Progenitor cell of endocrine pancreas (in vitro differentiated cells): Measurements from ENCODE around the gene DNAJC13. TPM values are rescaled to one million over a fixed set of nuclear protein-coding genes. Genes with fewer than 3 reads are reported as not detected.

Experiments
- DNase-seq: peaks from one replicate; pipeline ENCODE4 v3.0.0; 2021; ENCODE audit warnings: low spot score; ENCODE audit not compliant: unreplicated experiment
- H3K27ac Mint-ChIP-seq: 2 replicates; pipeline ENCODE4 v1.8.0; 2021; ENCODE audit warnings: mild to moderate bottlenecking, moderate library complexity, mixed read lengths
- H3K27me3 Mint-ChIP-seq: 2 replicates; pipeline ENCODE4 v1.8.0; 2021; ENCODE audit warnings: mixed read lengths
- H3K36me3 Mint-ChIP-seq: 2 replicates; pipeline ENCODE4 v1.8.0; 2022; ENCODE audit warnings: mixed read lengths; ENCODE audit not compliant: insufficient read depth
- H3K4me1 Mint-ChIP-seq: 2 replicates; pipeline ENCODE4 v1.8.0; 2021; ENCODE audit warnings: low read depth, mixed read lengths
- H3K4me3 Mint-ChIP-seq: 2 replicates; pipeline ENCODE4 v1.8.0; 2021; ENCODE audit warnings: low read depth, mild to moderate bottlenecking, moderate library complexity, mixed read lengths
- H3K9me3 Mint-ChIP-seq: 2 replicates; pipeline ENCODE4 v1.8.0; 2021; ENCODE audit warnings: low read depth, mixed read lengths
- total RNA-seq: library from RNA; stranded (reverse); gene quantifications from 2 replicates; pipeline ENCODE4 v1.2.1, GENCODE V29; 2021
- TF ChIP-seq, protein P1 (sequence below): fragments of 200-600 bp; sonication (generic); IDR thresholded peaks from one replicate; pipeline ENCODE4 v1.5.0; 2021; ENCODE audit warnings: antibody characterized with exemption, mild to moderate bottlenecking; ENCODE audit not compliant: unreplicated experiment

DNAJC13 gene
- total RNA-seq, 1 donor from 2014 or later: 37.3 TPM

DNA sequence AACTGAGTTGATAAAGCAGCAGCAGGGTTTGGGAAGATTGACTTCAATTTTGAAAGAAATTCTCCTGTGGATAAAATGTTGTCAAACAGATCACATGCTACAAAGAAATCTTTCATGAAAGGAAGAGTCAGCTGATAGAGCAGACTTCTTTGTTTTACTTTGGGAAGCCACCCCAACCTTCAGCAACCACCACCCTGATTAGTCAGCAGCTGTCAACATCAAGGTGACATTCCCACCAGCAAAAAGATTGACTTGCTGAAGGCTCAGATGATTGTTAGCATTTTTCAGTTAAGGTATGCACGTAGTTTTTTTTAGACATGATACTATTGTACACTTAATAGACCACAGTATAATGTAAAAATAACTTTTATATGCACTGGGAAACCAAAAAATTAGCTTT lies 92.2 kb downstream of the DNAJC13 start:
- Mint-ChIP-seq H3K27me3 (no peaks in the 10 kb centered on the region), H3K36me3 (peaks cover 29% of the 10 kb centered on the region), H3K4me3 (no peak overlapping the region), H3K4me1 (peaks cover 7% of the 10 kb centered on the region), H3K27ac (no peak overlapping the region), H3K9me3 (no peaks in the 10 kb centered on the region)
- no peak for DNase-seq
- TF ChIP-seq, protein P1, sequence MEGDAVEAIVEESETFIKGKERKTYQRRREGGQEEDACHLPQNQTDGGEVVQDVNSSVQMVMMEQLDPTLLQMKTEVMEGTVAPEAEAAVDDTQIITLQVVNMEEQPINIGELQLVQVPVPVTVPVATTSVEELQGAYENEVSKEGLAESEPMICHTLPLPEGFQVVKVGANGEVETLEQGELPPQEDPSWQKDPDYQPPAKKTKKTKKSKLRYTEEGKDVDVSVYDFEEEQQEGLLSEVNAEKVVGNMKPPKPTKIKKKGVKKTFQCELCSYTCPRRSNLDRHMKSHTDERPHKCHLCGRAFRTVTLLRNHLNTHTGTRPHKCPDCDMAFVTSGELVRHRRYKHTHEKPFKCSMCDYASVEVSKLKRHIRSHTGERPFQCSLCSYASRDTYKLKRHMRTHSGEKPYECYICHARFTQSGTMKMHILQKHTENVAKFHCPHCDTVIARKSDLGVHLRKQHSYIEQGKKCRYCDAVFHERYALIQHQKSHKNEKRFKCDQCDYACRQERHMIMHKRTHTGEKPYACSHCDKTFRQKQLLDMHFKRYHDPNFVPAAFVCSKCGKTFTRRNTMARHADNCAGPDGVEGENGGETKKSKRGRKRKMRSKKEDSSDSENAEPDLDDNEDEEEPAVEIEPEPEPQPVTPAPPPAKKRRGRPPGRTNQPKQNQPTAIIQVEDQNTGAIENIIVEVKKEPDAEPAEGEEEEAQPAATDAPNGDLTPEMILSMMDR: no peak

DNA sequence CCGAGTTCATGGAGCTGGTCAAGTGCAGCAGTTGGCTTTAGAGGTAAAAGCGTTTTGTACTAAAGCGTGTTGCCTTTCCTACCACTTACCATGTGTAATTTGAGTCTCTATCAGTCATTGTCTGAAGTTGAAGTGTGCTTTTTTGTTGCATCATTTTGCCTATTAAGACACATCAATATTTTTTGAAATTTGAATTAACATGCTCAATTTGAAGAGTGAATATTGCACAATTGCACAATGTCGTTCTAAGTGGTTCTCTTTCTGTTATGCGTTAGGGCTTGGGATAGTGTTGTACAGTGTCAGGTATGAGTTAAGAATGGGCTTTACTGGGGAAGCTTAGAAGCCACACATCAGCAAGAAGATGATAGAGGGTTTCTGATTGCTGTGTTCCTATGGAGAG lies 95.8 kb downstream of the DNAJC13 start:
- Mint-ChIP-seq H3K4me3 (no peak overlapping the region), H3K4me1 (peaks cover under 1% of the 10 kb centered on the region), H3K36me3 (peaks cover 17% of the 10 kb centered on the region), H3K27ac (no peak overlapping the region), H3K27me3 (no peaks in the 10 kb centered on the region), H3K9me3 (no peaks in the 10 kb centered on the region)
- no peak for DNase-seq
- TF ChIP-seq, protein P1: no peak

DNA sequence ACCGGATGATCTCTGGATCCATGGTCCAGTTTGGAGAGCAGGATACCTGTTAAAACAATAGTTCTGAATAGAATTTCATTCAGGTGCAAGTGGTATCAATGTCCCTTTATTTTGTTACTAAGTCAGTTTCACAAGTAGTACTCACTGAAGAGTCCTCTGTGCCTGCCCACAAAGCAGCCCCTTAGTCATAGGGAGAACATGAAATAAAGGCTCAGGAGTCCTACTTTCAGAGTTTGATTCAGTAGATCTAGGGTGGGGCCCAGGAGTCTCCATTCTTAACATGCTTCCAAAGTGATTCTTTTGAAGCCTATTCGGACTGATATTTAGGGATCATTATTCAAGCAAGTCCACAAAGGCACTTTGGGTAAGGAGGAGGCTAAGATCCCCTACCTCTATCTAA lies 100.0 kb downstream of the DNAJC13 start:
- TF ChIP-seq, protein P1: no peak
- DNase-seq: no peak
- H3K27ac Mint-ChIP-seq: no peak overlapping the region
- peaks cover 17% of the 10 kb centered on the region for H3K36me3 Mint-ChIP-seq
- H3K4me3 Mint-ChIP-seq: no peak overlapping the region
- no peaks in the 10 kb centered on the region for H3K4me1 Mint-ChIP-seq
- no peaks in the 10 kb centered on the region for H3K27me3 Mint-ChIP-seq
- H3K9me3 Mint-ChIP-seq: no peaks in the 10 kb centered on the region

DNA sequence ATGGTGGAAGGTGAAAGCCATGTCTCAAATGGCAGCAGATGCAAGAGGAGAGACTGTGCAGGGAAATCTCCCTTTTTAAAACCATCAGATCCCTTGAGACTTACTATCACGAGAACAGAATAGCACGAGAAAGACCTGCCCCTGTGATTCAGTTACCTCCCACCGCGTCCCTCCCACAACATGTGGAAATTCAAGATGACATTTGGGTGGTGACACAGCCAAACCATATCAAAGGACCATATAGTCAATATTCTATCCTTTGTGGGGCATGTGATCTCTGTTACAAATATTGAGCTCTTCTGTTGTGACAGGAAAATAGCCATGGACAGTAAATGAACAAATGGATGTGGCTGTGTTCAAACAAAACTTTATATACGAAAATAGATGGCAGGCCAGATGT lies 102.6 kb downstream of the DNAJC13 start:
- H3K27ac Mint-ChIP-seq: no peak overlapping the region
- H3K9me3 Mint-ChIP-seq: no peaks in the 10 kb centered on the region
- no peak for DNase-seq
- peaks cover 18% of the 10 kb centered on the region for H3K36me3 Mint-ChIP-seq
- TF ChIP-seq, protein P1: no peak
- no peaks in the 10 kb centered on the region for H3K4me1 Mint-ChIP-seq
- H3K27me3 Mint-ChIP-seq: no peaks in the 10 kb centered on the region
- no peak overlapping the region for H3K4me3 Mint-ChIP-seq

DNA sequence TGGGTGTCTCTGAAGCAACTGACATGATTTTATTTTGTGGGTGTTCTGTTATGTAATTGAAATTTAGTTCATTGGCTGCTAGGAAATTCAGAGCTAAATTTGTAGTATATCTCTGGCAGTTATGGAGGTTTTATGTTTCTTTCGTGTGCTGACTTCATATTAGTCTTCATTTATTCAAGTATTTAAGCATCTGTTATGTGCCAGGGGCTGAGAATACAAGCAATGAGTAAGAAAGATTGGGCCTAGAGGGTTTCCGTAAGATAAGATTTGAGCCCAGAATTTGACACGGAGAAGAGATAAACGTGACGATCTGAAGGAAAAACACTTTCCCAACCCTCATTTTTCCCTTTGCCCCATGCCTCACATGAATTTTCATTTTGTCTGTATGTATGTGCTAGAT lies 104.6 kb downstream of the DNAJC13 start:
- no peaks in the 10 kb centered on the region for H3K4me1 Mint-ChIP-seq
- H3K27ac Mint-ChIP-seq: no peak overlapping the region
- H3K27me3 Mint-ChIP-seq: no peaks in the 10 kb centered on the region
- TF ChIP-seq, protein P1: no peak
- H3K9me3 Mint-ChIP-seq: no peaks in the 10 kb centered on the region
- H3K4me3 Mint-ChIP-seq: no peak overlapping the region
- peaks cover 22% of the 10 kb centered on the region for H3K36me3 Mint-ChIP-seq
- no peak for DNase-seq
